Raji (cell line): ENCODE results near the gene HTD2.

Experiments used
- POLR2A ChIP-seq: IDR thresholded peaks from 2 replicates; pipeline ENCODE4 v1.6.1; 2011; ENCODE audit warnings: low read depth, low read length, control low read depth; ENCODE audit not compliant: insufficient read depth

HTD2 gene

GRCh38 chr3:58288011-58288728 lies 18.1 kb upstream of the HTD2 start:
- TF ChIP-seq POLR2A = no peak

- no peak for TF ChIP-seq POLR2A
Measured at GRCh38 chr3:58291671-58292338, 14.5 kb upstream of the HTD2 start.

GRCh38 chr3:58292866-58293265 lies 13.5 kb upstream of the HTD2 start:
- TF ChIP-seq POLR2A = no peak

- no peak for TF ChIP-seq POLR2A
Measured at GRCh38 chr3:58293516-58293915, 12.8 kb upstream of the HTD2 start.

GRCh38 chr3:58296269-58296668 lies 10.1 kb upstream of the HTD2 start:
- TF ChIP-seq POLR2A = no peak

GRCh38 chr3:58296843-58297242 lies 9.5 kb upstream of the HTD2 start:
- TF ChIP-seq POLR2A = no peak

GRCh38 chr3:58298190-58298589 lies 8.1 kb upstream of the HTD2 start:
- TF ChIP-seq POLR2A = no peak

- TF ChIP-seq POLR2A = no peak
Measured at GRCh38 chr3:58299075-58299474, 7.2 kb upstream of the HTD2 start.

- TF ChIP-seq POLR2A = no peak
Measured at GRCh38 chr3:58299839-58300516, 6.3 kb upstream of the HTD2 start.

- TF ChIP-seq POLR2A = no peak
Measured at GRCh38 chr3:58307639-58308215, 1.4 kb downstream of the HTD2 start.

- TF ChIP-seq POLR2A = no peak
Measured at GRCh38 chr3:58308728-58309127, 2.4 kb downstream of the HTD2 start.

- TF ChIP-seq POLR2A = no peak
Measured at GRCh38 chr3:58317811-58318210, 11.5 kb downstream of the HTD2 start.

GRCh38 chr3:58321791-58322190 lies 15.5 kb downstream of the HTD2 start:
- no peak for TF ChIP-seq POLR2A

GRCh38 chr3:58322793-58323192 lies 16.5 kb downstream of the HTD2 start:
- no peak for TF ChIP-seq POLR2A

- TF ChIP-seq POLR2A = no peak
Measured at GRCh38 chr3:58323529-58324390, 17.4 kb downstream of the HTD2 start.
